ENCODE results near the gene DCST2. TPM values are rescaled to one million over a fixed set of nuclear protein-coding genes. Genes with fewer than 3 reads are reported as not detected.
A peak's percentile ranks its signal among the peaks of the same experiment; 100 is the strongest.

The DCST2 gene
- total RNA-seq, 3 donors from 2014 or later = 1.7 to 3.3 (median 2.3) TPM

DNA sequence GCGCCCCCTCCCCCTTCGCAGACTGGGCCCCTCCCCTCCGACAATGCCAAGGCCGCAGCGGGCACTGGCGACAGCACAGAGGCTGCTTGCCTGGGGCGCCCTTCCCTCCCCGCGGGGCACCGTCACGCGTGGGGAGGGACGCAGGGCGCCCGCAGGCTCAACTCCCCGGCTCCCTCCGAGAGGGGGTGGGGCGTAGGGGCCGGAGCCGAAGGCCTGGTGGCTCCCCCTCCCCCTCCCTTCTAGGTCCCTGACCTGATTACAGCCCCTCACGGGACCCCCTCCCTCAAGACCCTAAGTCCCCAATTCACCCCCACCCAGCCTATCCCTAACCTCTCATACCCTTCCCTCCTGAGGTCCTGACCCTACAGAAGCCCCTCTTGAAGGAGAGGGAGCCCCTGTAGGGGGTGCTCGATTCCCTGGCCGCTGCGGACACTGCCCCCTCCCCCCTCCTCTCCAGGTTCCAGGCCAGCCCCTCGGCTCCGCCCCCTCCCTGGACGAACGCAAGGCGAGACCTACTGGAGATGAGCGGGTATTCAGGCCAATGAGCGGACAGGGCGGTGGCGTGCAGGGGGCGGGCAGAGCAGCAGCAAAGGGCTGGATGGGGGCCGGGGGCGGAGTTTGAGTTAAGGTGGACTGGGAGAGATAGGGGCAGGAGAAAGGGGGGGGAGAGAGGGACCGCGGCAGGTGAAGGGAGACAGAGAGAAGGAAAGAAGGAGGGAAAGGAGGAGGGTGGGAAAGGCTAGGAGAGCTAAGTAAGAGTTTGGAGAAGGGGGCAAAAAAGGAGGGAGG, 31.7 kb downstream of the DCST2 start:
- intact Hi-C loops (cut with DNase I, micrococcal nuclease) = no loop called here
- peak; percentile 6 for TF ChIP-seq CTCF (IDR thresholded peaks at IDR 0.05)
- Histone ChIP-seq H3K9me3 (no peaks in the 10 kb centered on the region), H3K4me1 (ENCODE audit: low read depth) (peaks cover 46% of the 10 kb centered on the region), H3K4me3 (peak overlapping the region; percentile 51), H3K36me3 (ENCODE audit: low read depth) (no peaks in the 10 kb centered on the region)
- ATAC-seq = peak; percentile 75
- peak; percentile 100 for DNase-seq

- TF ChIP-seq CTCF (IDR thresholded peaks at IDR 0.05) = no peak
- ATAC-seq = no peak
- peak overlapping the region; percentile 51 for H3K4me3 ChIP-seq
- no peak for DNase-seq
- peaks cover 41% of the 10 kb centered on the region for H3K4me1 ChIP-seq (ENCODE audit: low read depth)
- intact Hi-C loops (cut with DNase I, micrococcal nuclease) = no loop called here
- H3K9me3 ChIP-seq = no peaks in the 10 kb centered on the region
- H3K36me3 ChIP-seq (ENCODE audit: low read depth) = no peaks in the 10 kb centered on the region
These were observed 32.2 kb downstream of the DCST2 start for GRCh38 chr1:155001425-155001674.

- H3K4me3 ChIP-seq = peak overlapping the region; percentile 51
- peaks cover 36% of the 10 kb centered on the region for H3K4me1 ChIP-seq (ENCODE audit: low read depth)
- ATAC-seq (peak; percentile 67), DNase-seq (peak; percentile 96 to 98 (median 97))
- no peaks in the 10 kb centered on the region for H3K9me3 ChIP-seq
- H3K36me3 ChIP-seq (ENCODE audit: low read depth) = no peaks in the 10 kb centered on the region
- intact Hi-C loops (cut with DNase I, micrococcal nuclease) = no loop called here
- no peak for TF ChIP-seq CTCF (IDR thresholded peaks at IDR 0.05)
These were observed 32.7 kb downstream of the DCST2 start for GRCh38 chr1:155000726-155001424.

- TF ChIP-seq CTCF (IDR thresholded peaks at IDR 0.05) = no peak
- no peak overlapping the region for H3K4me3 ChIP-seq
- intact Hi-C loops (cut with DNase I, micrococcal nuclease) = no loop called here
- DNase-seq = peak; percentile 67 to 74 (median 70)
- H3K36me3 ChIP-seq (ENCODE audit: low read depth) = no peaks in the 10 kb centered on the region
- H3K4me1 ChIP-seq (ENCODE audit: low read depth) = peaks cover 31% of the 10 kb centered on the region
- H3K9me3 ChIP-seq = no peaks in the 10 kb centered on the region
- ATAC-seq = no peak
These were observed 33.2 kb downstream of the DCST2 start for GRCh38 chr1:155000411-155000725.

GRCh38 chr1:154999571-155000410, 33.8 kb downstream of the DCST2 start:
- no peak for ATAC-seq
- no peaks in the 10 kb centered on the region for H3K36me3 ChIP-seq (ENCODE audit: low read depth)
- H3K9me3 ChIP-seq = no peaks in the 10 kb centered on the region
- no peak for TF ChIP-seq CTCF (IDR thresholded peaks at IDR 0.05)
- intact Hi-C loops (cut with DNase I, micrococcal nuclease) = no loop called here
- peaks cover 25% of the 10 kb centered on the region for H3K4me1 ChIP-seq (ENCODE audit: low read depth)
- no peak overlapping the region for H3K4me3 ChIP-seq
- DNase-seq = peak; percentile 59 to 78 (median 68)
